ENCODE data around the gene R3HDM2.
A peak's percentile ranks its signal among the peaks of the same experiment; 100 is the strongest.

R3HDM2 gene

DNA sequence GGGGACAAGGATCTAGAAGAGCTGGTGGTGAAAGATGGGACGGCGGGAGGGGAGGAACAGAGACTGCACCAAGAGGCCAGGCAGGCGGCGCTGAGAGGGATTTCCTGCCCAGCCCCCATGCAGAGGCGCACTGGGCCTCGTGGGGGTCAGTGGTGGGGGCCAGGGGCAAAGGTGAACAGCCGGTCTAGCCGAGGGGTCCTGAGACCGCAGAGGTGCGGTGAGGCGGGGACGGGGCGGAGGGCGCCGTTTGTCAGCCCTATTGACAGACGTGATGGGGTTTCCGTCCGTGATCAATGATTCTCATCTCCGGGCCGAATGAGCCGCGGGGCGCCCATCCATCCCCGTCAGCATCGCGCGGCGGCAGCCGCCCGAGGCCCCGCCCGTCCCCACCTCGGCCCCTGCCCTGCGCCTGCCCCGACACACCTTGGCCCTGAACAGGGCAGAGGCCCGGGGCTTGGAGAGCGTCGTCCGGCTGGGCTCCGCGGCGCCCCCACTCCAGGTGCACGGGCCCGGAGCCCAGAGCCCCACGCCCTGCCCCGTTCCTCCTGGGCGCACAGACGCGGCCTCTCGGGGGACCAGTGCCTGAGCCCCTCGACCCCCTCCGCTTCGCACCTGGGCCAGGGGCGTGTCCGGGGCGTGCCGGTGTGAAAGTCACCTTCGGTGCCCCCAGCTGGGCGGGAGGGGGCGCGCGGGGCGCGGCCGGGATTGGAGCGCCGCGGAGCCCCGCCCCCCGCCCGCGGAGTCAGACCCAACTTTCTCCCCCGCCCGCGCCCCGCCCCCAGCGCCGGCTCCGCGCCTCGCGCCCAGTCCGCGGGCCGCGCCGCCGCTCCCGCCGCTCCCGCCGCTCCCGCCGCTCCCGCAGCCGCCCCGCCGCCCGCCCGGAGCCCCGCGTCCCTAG is 214.6 kb downstream of the R3HDM2 start, which contains the start of gene NXPH4:
TSS of gene NXPH4 (plus strand) at position 781 of the 898 bp plus-strand sequence. CDS start 176 bp downstream, outside the sequence.
- peak in 1 of 2 donors; percentile 33 for DNase-seq (ENCODE audit: low read depth in 2 of 2)

DNA sequence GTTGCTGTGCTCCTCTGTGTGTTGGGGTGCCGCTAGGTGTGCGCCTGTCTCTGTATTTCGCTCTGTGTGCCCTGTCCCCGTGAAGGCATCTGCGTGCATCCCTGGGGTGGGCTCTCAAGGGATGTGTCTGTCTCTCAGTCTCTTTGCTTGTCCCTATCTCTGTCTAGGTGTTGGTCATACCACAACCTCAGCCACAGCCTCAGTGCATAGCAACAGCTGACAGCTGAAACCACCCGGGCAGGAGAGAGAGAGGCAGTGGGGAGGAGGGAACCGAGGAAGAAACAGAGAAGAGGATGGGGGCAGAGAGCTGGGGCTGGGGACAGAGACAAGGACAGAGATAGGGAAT is 215.2 kb downstream of the R3HDM2 start:
- DNase-seq (ENCODE audit: low read depth in 2 of 2), result no peak

- DNase-seq (ENCODE audit: low read depth in 2 of 2), result no peak
Observed at GRCh38 chr12:57215065-57215464, 215.8 kb downstream of the R3HDM2 start.

- DNase-seq (ENCODE audit: low read depth in 2 of 2), result peak; percentile 47 to 51
Observed at GRCh38 chr12:57214398-57214781, 216.5 kb downstream of the R3HDM2 start.

DNA sequence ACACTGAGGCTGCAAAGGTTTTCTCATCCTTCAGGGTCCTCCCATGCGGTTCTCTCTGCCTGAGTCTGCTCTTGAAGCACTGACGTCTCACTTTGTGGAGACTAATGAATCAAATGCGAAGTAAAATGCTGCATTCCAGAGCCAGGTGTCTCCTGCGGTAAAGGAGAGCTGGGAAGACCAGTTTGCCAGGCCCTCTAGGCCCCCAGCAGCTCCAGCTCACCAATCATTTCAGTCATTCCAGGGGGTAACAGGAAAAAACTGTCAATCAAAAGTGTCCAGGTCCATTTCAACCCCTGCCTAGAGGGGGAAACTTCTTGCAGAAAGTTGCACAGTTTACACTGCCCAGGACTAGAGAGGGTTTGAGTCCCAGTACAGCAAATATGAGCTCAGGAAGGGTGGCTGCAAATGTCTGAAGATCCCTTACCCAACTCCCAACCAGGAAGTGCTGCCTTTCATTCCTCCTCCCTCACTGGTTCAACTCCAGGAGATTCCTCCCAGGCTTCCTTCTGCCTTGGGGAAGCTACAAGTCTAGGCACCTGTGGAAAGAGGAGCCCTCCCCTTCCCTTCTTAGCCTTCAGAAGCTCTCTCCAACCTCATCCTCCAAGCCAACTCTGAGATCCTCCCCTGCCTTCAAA is 217.0 kb downstream of the R3HDM2 start:
- DNase-seq (ENCODE audit: low read depth in 2 of 2), result no peak

GRCh38 chr12:57213058-57213715 is 217.7 kb downstream of the R3HDM2 start:
- DNase-seq (ENCODE audit: low read depth in 2 of 2), result peak; percentile 69 to 71

- no peak for DNase-seq (ENCODE audit: low read depth in 2 of 2)
Observed at GRCh38 chr12:57212701-57213057, 218.2 kb downstream of the R3HDM2 start.

DNA sequence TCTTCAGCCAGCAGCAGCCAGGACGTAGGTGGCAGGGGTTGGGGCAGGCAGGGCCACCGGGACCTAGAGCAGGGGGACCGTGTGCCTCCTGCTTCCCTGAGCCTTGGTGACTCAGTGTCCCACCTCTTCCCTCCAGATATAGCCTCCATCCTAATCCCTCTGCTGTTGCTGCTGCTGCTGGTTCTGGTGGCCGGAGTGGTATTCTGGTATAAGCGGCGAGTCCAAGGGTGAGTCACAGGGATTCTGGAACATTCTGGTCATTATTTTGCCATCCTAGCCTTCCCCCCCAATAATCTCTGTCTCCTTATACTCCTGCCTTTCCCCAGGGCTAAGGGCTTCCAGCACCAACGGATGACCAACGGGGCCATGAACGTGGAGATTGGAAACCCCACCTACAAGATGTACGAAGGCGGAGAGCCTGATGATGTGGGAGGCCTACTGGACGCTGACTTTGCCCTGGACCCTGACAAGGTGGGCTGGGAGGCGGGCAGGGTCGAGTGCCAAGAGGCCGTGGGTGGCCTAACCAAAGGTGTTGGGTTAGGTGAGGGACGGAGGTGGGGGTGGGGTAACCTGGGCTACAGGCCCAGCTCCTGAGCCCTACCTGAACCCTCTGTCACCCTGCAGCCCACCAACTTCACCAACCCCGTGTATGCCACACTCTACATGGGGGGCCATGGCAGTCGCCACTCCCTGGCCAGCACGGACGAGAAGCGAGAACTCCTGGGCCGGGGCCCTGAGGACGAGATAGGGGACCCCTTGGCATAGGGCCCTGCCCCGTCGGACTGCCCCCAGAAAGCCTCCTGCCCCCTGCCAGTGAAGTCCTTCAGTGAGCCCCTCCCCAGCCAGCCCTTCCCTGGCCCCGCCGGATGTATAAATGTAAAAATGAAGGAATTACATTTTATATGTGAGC is 218.8 kb downstream of the R3HDM2 start:
- no peak for DNase-seq (ENCODE audit: low read depth in 2 of 2)

DNA sequence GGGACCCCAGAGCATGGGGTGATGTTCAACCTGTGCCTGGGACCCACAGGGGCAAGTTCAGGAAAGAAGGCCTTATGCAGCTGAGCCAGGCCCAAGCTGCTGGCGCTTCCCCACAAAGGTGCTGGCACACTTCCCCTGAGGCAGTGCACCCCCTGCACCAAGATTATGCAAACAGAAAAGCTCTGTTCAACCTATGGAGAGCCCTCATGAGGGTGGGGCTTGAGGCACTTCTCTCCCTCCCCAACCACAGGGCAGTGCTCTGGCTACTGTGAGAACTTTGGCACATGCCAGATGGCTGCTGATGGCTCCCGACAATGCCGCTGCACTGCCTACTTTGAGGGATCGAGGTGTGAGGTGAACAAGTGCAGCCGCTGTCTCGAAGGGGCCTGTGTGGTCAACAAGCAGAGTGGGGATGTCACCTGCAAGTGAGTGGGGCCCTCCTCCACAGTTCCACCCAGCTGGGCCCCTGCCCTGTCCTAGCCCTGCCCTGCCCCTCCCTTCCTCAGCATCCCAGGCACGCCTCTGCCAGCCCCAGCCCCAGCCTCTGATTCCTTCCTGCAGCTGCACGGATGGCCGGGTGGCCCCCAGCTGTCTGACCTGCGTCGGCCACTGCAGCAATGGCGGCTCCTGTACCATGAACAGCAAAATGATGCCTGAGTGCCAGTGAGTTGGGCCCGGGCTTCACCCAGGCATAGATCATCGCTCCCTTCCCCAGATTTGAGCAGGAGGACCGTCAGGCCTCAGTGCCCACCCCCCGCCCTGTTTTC is 219.7 kb downstream of the R3HDM2 start:
- DNase-seq (ENCODE audit: low read depth in 2 of 2), result no peak

GRCh38 chr12:57210461-57210860 is 220.4 kb downstream of the R3HDM2 start:
- no peak for DNase-seq (ENCODE audit: low read depth in 2 of 2)

GRCh38 chr12:57209916-57210315 is 220.9 kb downstream of the R3HDM2 start:
- DNase-seq (ENCODE audit: low read depth in 2 of 2), result no peak

DNA sequence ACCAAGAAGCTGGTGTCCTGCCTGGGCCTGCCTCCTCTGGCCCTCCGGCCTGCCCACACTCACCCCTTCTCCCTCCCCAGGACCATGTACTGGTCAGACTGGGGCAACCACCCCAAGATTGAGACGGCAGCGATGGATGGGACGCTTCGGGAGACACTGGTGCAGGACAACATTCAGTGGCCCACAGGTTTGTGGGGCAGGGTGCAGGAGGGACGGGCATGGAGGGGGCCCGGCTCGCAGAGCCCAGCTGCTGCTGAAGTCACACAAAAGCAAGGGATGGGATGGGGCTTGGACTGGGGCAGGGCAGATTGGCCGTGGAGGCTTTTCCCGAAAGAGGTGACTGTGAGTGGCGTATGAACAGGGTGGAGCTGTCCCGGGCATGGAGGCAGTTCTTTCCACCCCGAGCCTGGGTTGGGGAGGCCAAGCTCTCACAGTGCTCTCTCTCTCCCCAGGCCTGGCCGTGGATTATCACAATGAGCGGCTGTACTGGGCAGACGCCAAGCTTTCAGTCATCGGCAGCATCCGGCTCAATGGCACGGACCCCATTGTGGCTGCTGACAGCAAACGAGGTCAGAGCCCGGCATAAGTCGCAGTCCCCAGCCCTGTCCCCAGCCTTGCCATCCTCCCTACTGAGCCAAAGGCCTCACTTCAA is 222.1 kb downstream of the R3HDM2 start:
- DNase-seq (ENCODE audit: low read depth in 2 of 2), result no peak

- DNase-seq (ENCODE audit: low read depth in 2 of 2), result no peak
Observed at GRCh38 chr12:57207731-57208630, 222.9 kb downstream of the R3HDM2 start.

- no peak for DNase-seq (ENCODE audit: low read depth in 2 of 2)
Observed at GRCh38 chr12:57205931-57206330, 224.9 kb downstream of the R3HDM2 start.

- no peak for DNase-seq (ENCODE audit: low read depth in 2 of 2)
Observed at GRCh38 chr12:57205186-57205585, 225.7 kb downstream of the R3HDM2 start.

GRCh38 chr12:57204454-57204853 is 226.4 kb downstream of the R3HDM2 start:
- DNase-seq (ENCODE audit: low read depth in 2 of 2), result no peak

DNA sequence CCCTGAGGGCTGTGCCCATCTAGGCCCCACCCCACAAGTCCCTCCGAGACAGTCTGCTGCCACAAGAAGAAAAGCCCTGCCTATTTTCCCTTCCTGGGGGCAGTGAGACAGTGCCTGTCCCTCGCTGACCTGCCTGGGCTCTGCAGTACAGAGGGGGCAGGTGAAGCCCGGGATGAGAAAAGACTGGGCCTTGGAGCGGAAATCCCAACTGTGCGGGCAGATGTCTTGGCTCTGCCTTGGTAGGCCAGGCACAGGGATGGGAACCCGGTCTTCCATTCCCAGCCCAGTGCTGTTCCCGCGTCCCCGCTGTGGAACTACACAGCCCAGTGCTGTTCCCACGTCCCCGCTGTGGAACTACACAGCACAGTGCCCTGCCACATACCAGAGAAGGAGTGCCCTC is 227.1 kb downstream of the R3HDM2 start:
- DNase-seq (ENCODE audit: low read depth in 2 of 2), result no peak

Measured in activated CD8-positive, alpha-beta memory T cell treated with anti-CD3 and anti-CD28 coated beads for 4 hours (primary cell).